Measurements from ENCODE around the gene CACNG4. TPM values are rescaled to one million over a fixed set of nuclear protein-coding genes. Genes with fewer than 3 reads are reported as not detected.

Gene CACNG4
- total RNA-seq, 1 experiment from 2014 or later, result 6.3 TPM

GRCh38 chr17:66960613-66961012 is 3.9 kb upstream of the CACNG4 start:
- Mint-ChIP-seq H3K4me3 (no peak overlapping the region), H3K36me3 (ENCODE audit: insufficient read depth in 1 of 3, low read depth in 3 of 3) (no peaks in the 10 kb centered on the region; a peak in 1 of 7 replicates), H3K27me3 (ENCODE audit: low read depth) (peaks cover 55% of the 10 kb centered on the region), H3K27ac (no peak overlapping the region), H3K9me3 (no peaks in the 10 kb centered on the region), H3K4me1 (peaks cover 32 to 43% of the 10 kb centered on the region in 2 experiments)
- Histone ChIP-seq H2BK20ac (ENCODE audit: low read depth, low read length, poor library complexity, severe bottlenecking) (no peak overlapping the region), H3K23me2 (ENCODE audit: insufficient read length, low read depth, low read length, poor library complexity, severe bottlenecking) (peaks cover 10% of the 10 kb centered on the region), H3K27ac (ENCODE audit: insufficient read length, low read depth, low read length) (no peak overlapping the region), H3K79me2 (ENCODE audit: insufficient read depth, low read length) (0 out of 2 replicates have a peak, but pooled peaks cover 3% of the 10 kb centered on the region), H3K27me3 (ENCODE audit: insufficient read depth, low read length) (peaks cover 8% of the 10 kb centered on the region; the same call in 1 of the 2 replicates), H3K4me1 (ENCODE audit: insufficient read depth, low read length) (no peaks in the 10 kb centered on the region), H2BK12ac (ENCODE audit: insufficient read length, low read depth, low read length) (no peak overlapping the region), H3T11ph (ENCODE audit: low read length) (no peak overlapping the region), H3K79me1 (ENCODE audit: insufficient read depth, low read depth, low read length, poor library complexity, severe bottlenecking) (no peaks in the 10 kb centered on the region), H2AK5ac (ENCODE audit: insufficient read length, low read length) (no peak overlapping the region), H4K20me1 (ENCODE audit: control insufficient read depth, insufficient read depth, insufficient read length) (no peaks in the 10 kb centered on the region), H3K23ac (ENCODE audit: insufficient read length, low read depth, low read length) (no peak overlapping the region), H2BK15ac (ENCODE audit: low read depth, low read length) (no peak overlapping the region), H3K14ac (ENCODE audit: insufficient read depth, low read length) (no peak overlapping the region), H2AFZ (ENCODE audit: low read length) (no peak overlapping the region), H3K4ac (ENCODE audit: low read depth, low read length) (no peak overlapping the region), H2BK5ac (ENCODE audit: insufficient read length, low read length) (no peak overlapping the region), H4K5ac (ENCODE audit: insufficient read length, low read depth, low read length) (no peak overlapping the region), H3K18ac (ENCODE audit: insufficient read length, low read depth, low read length) (no peak overlapping the region), H3K4me2 (ENCODE audit: insufficient read depth, insufficient read length, low read length) (no peak overlapping the region), H3K9me3 (ENCODE audit: control insufficient read depth, low read depth, low read length) (no peaks in the 10 kb centered on the region), H2BK120ac (ENCODE audit: low read depth, low read length, poor library complexity, severe bottlenecking) (no peak overlapping the region), H4K8ac (replicated peaks; ENCODE audit: insufficient read length, low read depth, low read length) (no peak overlapping the region), H3K56ac (ENCODE audit: insufficient read length, low read depth, low read length) (no peak overlapping the region), H4K91ac (ENCODE audit: insufficient read length, low read depth, low read length) (no peak overlapping the region), H3K9ac (ENCODE audit: extremely low read depth, insufficient read length, low read length) (no peak overlapping the region)
- TF ChIP-seq CTCF (conservative IDR thresholded peaks at IDR 0.05), result no peak
- WGBS (ENCODE audit: extremely low coverage, insufficient read length, low lambda C conversion rate), result no CpG with 5 or more reads among the region's 8 CpGs
- DNase-seq, result no peak

Data from H9 (cell line).